ENCODE results near the gene PPM1M. TPM values are rescaled to one million over a fixed set of nuclear protein-coding genes. Genes with fewer than 3 reads are reported as not detected.

The PPM1M gene
- total RNA-seq, 1 donor from 2014 or later: 1.1 TPM

GRCh38 chr3:52223449-52224408 lies 21.8 kb upstream of the PPM1M start:
- Mint-ChIP-seq H3K27me3 (ENCODE audit: insufficient read depth, low read depth) (peaks cover 4% of the 10 kb centered on the region), H3K27ac (peak overlapping the region; percentile 86), H3K4me1 (peaks cover 2% of the 10 kb centered on the region), H3K4me3 (peak overlapping the region; percentile 60), H3K36me3 (no peaks in the 10 kb centered on the region), H3K9me3 (no peaks in the 10 kb centered on the region)
- Histone ChIP-seq H4K20me1 (ENCODE audit: low read depth) (no peaks in the 10 kb centered on the region), H3K4me2 (no peak overlapping the region), H3K4me3 (no peak overlapping the region), H3F3A (ENCODE audit: low read depth) (no peaks in the 10 kb centered on the region), H3K79me2 (ENCODE audit: low read depth) (no peaks in the 10 kb centered on the region), H3K27ac (no peak overlapping the region), H2AFZ (replicated peaks) (no peak overlapping the region), H3K27me3 (no peaks in the 10 kb centered on the region), H3K36me3 (no peaks in the 10 kb centered on the region), H3K4me1 (peaks cover 3% of the 10 kb centered on the region), H3K9ac (no peak overlapping the region), H3K9me3 (ENCODE audit: low read depth) (no peaks in the 10 kb centered on the region)
- DNase-seq (ENCODE audit: low spot score): no peak
- TF ChIP-seq EZH2 (IDR thresholded peaks at IDR 0.05): no peak
- no peak for TF ChIP-seq EZH2phosphoT487 (IDR thresholded peaks at IDR 0.05)
- TF ChIP-seq CTCF (IDR thresholded peaks at IDR 0.05): no peak

GRCh38 chr3:52225452-52226228 lies 19.9 kb upstream of the PPM1M start, which contains the start of gene TLR9:
Gene TLR9, minus strand, starts transcription at chr3:52225645. Its CDS starts 116 bp downstream, at chr3:52225529.
- no peak for DNase-seq (ENCODE audit: low spot score)
- Histone ChIP-seq H3K27me3 (no peaks in the 10 kb centered on the region), H3K9me3 (ENCODE audit: low read depth) (no peaks in the 10 kb centered on the region), H2AFZ (replicated peaks) (no peak within 1 kb of the TSS), H3K9ac (no peak within 1 kb of the TSS), H4K20me1 (ENCODE audit: low read depth) (no peaks in the 10 kb centered on the region), H3K36me3 (no peaks in the 10 kb centered on the region), H3F3A (ENCODE audit: low read depth) (no peaks in the 10 kb centered on the region), H3K27ac (no peak within 1 kb of the TSS), H3K4me1 (peaks cover 2% of the 10 kb centered on the region), H3K79me2 (ENCODE audit: low read depth) (no peaks in the 10 kb centered on the region), H3K4me2 (no peak within 1 kb of the TSS), H3K4me3 (no peak within 1 kb of the TSS)
- H3K9me3 Mint-ChIP-seq: no peaks in the 10 kb centered on the region
- TF ChIP-seq EZH2 (IDR thresholded peaks at IDR 0.05) (no peak), CTCF (IDR thresholded peaks at IDR 0.05) (no peak), EZH2phosphoT487 (IDR thresholded peaks at IDR 0.05) (no peak)
- H3K4me1 Mint-ChIP-seq: no peaks in the 10 kb centered on the region
- H3K27me3 Mint-ChIP-seq (ENCODE audit: insufficient read depth, low read depth): peaks cover 4% of the 10 kb centered on the region
- H3K4me3 Mint-ChIP-seq: no peak within 1 kb of the TSS
- H3K27ac Mint-ChIP-seq: peak within 1 kb of the TSS; percentile 66
- H3K36me3 Mint-ChIP-seq: peaks cover 6% of the 10 kb centered on the region

GRCh38 chr3:52226229-52226817 lies 19.2 kb upstream of the PPM1M start:
- no peaks in the 10 kb centered on the region for H3K4me1 Mint-ChIP-seq
- H3K4me1 ChIP-seq: no peaks in the 10 kb centered on the region
- H3K4me2 ChIP-seq: no peak overlapping the region
- peaks cover 7% of the 10 kb centered on the region for H3K36me3 Mint-ChIP-seq
- peaks cover 4% of the 10 kb centered on the region for H3K27me3 Mint-ChIP-seq (ENCODE audit: insufficient read depth, low read depth)
- H3K27ac Mint-ChIP-seq: peak overlapping the region; percentile 26
- H3K36me3 ChIP-seq: no peaks in the 10 kb centered on the region
- no peaks in the 10 kb centered on the region for H3K9me3 ChIP-seq (ENCODE audit: low read depth)
- no peaks in the 10 kb centered on the region for H3K27me3 ChIP-seq
- no peak for TF ChIP-seq CTCF (IDR thresholded peaks at IDR 0.05)
- no peak for TF ChIP-seq EZH2 (IDR thresholded peaks at IDR 0.05)
- TF ChIP-seq EZH2phosphoT487 (IDR thresholded peaks at IDR 0.05): no peak
- DNase-seq (ENCODE audit: low spot score): no peak
- H3K4me3 ChIP-seq: no peak overlapping the region
- H3K9me3 Mint-ChIP-seq: no peaks in the 10 kb centered on the region
- H2AFZ ChIP-seq (replicated peaks): no peak overlapping the region
- H3K79me2 ChIP-seq (ENCODE audit: low read depth): no peaks in the 10 kb centered on the region
- no peak overlapping the region for H3K4me3 Mint-ChIP-seq
- no peak overlapping the region for H3K27ac ChIP-seq
- H4K20me1 ChIP-seq (ENCODE audit: low read depth): no peaks in the 10 kb centered on the region
- no peak overlapping the region for H3K9ac ChIP-seq
- no peaks in the 10 kb centered on the region for H3F3A ChIP-seq (ENCODE audit: low read depth)

All from neural progenitor cell (in vitro differentiated cells).